HEK293 (cell line): ENCODE results near the gene PDE4D.

ENCODE experiments used
- CTCF ChIA-PET: fragments of 350-600 bp; formaldehyde crosslinking; extraction: SDS; loops from one replicate; lab custom pipeline; 2021; ENCODE audit warnings: antibody characterized with exemption; lab: Yijun Ruan, JAX
- POLR2A ChIA-PET: fragments of 300-600 bp; formaldehyde crosslinking; extraction: SDS; loops from one replicate; lab custom pipeline; 2020; ENCODE audit warnings: antibody characterized with exemption, inconsistent platforms; lab: Yijun Ruan, JAX
- H3K27ac ChIP-seq: fragments of 200-500 bp; sonication (Bioruptor generic); 2 replicates; pipeline ENCODE4 v1.5.1; 2014; ENCODE audit warnings: low read depth, low read length, control low read depth, inconsistent platforms; ENCODE audit errors: extremely low read depth
- H3K36me3 ChIP-seq, 2 experiments: fragments of 200-500 bp in 1 of 2; sonication (Bioruptor generic) in 1 of 2; 1 replicate in 1 of 2; 2 replicates in 1 of 2; pipeline ENCODE4 v1.5.1; 2014 to 2017; ENCODE audit warnings: inconsistent platforms in 2 of 2, low read length in 2 of 2; ENCODE audit not compliant: control insufficient read depth in 2 of 2, insufficient read depth in 1 of 2
- H3K4me1 ChIP-seq: fragments of 200-500 bp; sonication (Bioruptor generic); 2 replicates; pipeline ENCODE4 v1.5.1; 2014; ENCODE audit warnings: mild to moderate bottlenecking, low read length, inconsistent platforms; ENCODE audit not compliant: control insufficient read depth, insufficient read depth
- H3K4me3 ChIP-seq: 2 replicates; pipeline ENCODE4 v1.5.1; 2011; ENCODE audit warnings: low read depth, mild to moderate bottlenecking, control low read depth, low read length, moderate library complexity
- H3K9me3 ChIP-seq: fragments of 200-500 bp; sonication (Bioruptor generic); 2 replicates; pipeline ENCODE4 v1.5.1; 2014; ENCODE audit warnings: low read depth, low read length, inconsistent platforms; ENCODE audit not compliant: control insufficient read depth, insufficient read depth
- BCL6B ChIP-seq: fragments of 450-650 bp; formaldehyde crosslinking; IDR thresholded peaks from 2 replicates; pipeline ENCODE4 v1.5.1; 2017; ENCODE audit warnings: missing biosample characterization, missing genetic modification characterization
- HOXC10 ChIP-seq: sonication (generic); formaldehyde crosslinking; IDR thresholded peaks from 2 replicates; pipeline ENCODE4 v1.8.1; 2023; ENCODE audit warnings: mild to moderate bottlenecking, missing genetic modification reagents
- ZBTB17 ChIP-seq: fragments of 450-650 bp; formaldehyde crosslinking; IDR thresholded peaks from 2 replicates; pipeline ENCODE4 v1.5.1; 2016; ENCODE audit warnings: missing biosample characterization, missing genetic modification characterization
- ZFHX2 ChIP-seq: fragments of 450-650 bp; formaldehyde crosslinking; conservative IDR thresholded peaks from 2 replicates; pipeline ENCODE4 v1.5.1; 2016; ENCODE audit warnings: missing biosample characterization, missing genetic modification characterization
- ZNF311 ChIP-seq: fragments of 450-650 bp; formaldehyde crosslinking; IDR thresholded peaks from 2 replicates; pipeline ENCODE4 v1.5.1; 2017; ENCODE audit warnings: missing biosample characterization, missing genetic modification characterization, borderline replicate concordance
- ZNF354C ChIP-seq: fragments of 450-650 bp; formaldehyde crosslinking; IDR thresholded peaks from 2 replicates; pipeline ENCODE4 v1.5.1; 2016; ENCODE audit warnings: missing biosample characterization, missing genetic modification characterization, low read depth, borderline replicate concordance
- ZNF394 ChIP-seq: fragments of 450-650 bp; formaldehyde crosslinking; IDR thresholded peaks from 2 replicates; pipeline ENCODE4 v1.5.1; 2016; ENCODE audit warnings: missing biosample characterization, missing genetic modification characterization, mild to moderate bottlenecking, moderate library complexity, borderline replicate concordance
- ZNF426 ChIP-seq: fragments of 450-650 bp; formaldehyde crosslinking; IDR thresholded peaks from 2 replicates; pipeline ENCODE4 v1.5.1; 2017; ENCODE audit warnings: missing biosample characterization, missing genetic modification characterization, mild to moderate bottlenecking, inconsistent platforms, moderate library complexity
- ZNF518A ChIP-seq: fragments of 450-650 bp; formaldehyde crosslinking; conservative IDR thresholded peaks from 2 replicates; pipeline ENCODE4 v1.5.1; 2016; ENCODE audit warnings: low read depth, missing biosample characterization, missing genetic modification characterization
- ZNF555 ChIP-seq: fragments of 450-650 bp; formaldehyde crosslinking; conservative IDR thresholded peaks from 2 replicates; pipeline ENCODE4 v1.5.1; 2017; ENCODE audit warnings: missing biosample characterization, mild to moderate bottlenecking, missing genetic modification characterization, inconsistent platforms
- ZNF776 ChIP-seq: fragments of 450-650 bp; formaldehyde crosslinking; IDR thresholded peaks from 2 replicates; pipeline ENCODE4 v1.5.0; 2017; ENCODE audit warnings: missing biosample characterization, missing genetic modification characterization, borderline replicate concordance
- TF ChIP-seq, protein P1 (sequence below): fragments of 450-650 bp; formaldehyde crosslinking; IDR thresholded peaks from 2 replicates; pipeline ENCODE4 v1.5.1; 2016; ENCODE audit warnings: missing biosample characterization, missing genetic modification characterization

PDE4D gene

DNA sequence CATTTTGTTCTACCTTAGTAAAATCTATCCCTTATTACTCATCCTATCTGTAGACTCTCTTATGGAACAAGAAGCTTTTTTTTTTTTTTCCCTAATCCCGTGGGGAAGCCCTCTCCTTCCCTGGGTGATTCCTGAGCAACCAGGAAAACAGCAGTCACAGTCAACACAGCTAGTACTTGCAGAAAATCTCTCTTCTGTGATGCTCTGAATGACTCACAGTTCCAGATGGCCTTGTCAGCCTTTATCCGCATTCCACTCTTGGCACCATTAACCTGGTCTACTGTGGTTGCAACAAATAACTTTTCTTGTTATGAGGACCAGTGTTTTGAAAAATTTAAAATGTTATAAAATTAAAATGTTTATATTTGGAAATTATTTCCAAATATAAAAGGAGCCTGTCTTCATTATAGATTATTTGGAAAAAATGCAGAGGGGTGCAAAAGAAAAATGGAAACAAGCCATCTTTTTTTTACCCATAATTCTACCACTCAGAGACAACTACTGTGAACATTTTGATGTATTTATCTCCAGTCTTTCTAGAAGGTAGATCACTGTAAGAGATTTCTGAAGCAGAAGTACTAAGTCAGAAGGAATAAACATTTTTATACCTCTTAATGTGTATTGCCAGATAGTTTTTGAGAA, 824.0 kb downstream of the PDE4D start:
- ChIA-PET CTCF (no interaction called here), POLR2A (no interaction called here)
- H3K4me1 ChIP-seq, result no peaks in the 10 kb centered on the region
- no peak for TF ChIP-seq HOXC10 (CRISPR knock-in tag)
- TF ChIP-seq ZBTB17 (tag by site-specific recombination), result peak; percentile 60
- H3K27ac ChIP-seq, result no peak overlapping the region
- no peak overlapping the region for H3K4me3 ChIP-seq
- H3K9me3 ChIP-seq, result no peaks in the 10 kb centered on the region
- no peaks in the 10 kb centered on the region for H3K36me3 ChIP-seq

DNA sequence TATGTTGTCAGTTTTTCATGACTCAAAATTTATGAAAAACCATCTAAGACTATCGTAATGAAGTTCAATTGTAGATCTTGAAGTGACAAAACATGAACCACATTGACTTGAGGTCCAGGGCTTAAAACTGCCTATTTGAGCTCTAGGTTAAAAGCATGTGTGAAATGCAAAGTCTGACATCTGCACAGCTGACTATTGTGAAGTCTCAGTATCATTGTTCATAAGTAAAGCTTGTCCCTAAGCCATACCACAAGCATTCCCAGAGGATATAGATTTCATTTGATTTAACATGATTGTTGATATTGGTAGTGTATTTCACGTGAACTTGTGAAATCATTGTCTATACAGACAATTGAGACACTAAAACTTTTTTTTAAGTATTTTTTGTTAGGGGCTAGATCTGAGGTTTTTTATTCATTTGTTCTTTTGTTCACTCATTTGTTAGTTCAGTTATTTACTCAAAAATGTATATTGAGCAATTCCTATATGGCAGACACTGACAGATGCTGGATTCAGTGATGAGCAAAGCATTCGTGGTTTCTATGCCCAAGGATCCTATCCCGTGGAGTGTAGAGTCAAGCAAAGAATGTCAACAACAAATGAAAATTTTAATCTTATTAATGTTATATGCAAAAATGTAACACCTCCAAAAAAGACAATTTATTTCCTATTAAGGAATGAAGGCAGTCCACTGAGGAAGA, 825.4 kb downstream of the PDE4D start:
- ChIA-PET CTCF (interaction anchor here (0.6 kb wide), 1 partner anchor 381 kb away, joined by 4 read pairs; no protein-coding TSS in a partner anchor), POLR2A (no interaction called here)
- H3K4me3 ChIP-seq, result no peak overlapping the region
- H3K9me3 ChIP-seq, result no peaks in the 10 kb centered on the region
- H3K36me3 ChIP-seq, result no peaks in the 10 kb centered on the region
- no peak overlapping the region for H3K27ac ChIP-seq
- no peak for TF ChIP-seq BCL6B
- TF ChIP-seq ZNF776 (tag by site-specific recombination), result no peak
- H3K4me1 ChIP-seq, result peaks cover 5% of the 10 kb centered on the region; the same call in 1 of the 2 replicates

DNA sequence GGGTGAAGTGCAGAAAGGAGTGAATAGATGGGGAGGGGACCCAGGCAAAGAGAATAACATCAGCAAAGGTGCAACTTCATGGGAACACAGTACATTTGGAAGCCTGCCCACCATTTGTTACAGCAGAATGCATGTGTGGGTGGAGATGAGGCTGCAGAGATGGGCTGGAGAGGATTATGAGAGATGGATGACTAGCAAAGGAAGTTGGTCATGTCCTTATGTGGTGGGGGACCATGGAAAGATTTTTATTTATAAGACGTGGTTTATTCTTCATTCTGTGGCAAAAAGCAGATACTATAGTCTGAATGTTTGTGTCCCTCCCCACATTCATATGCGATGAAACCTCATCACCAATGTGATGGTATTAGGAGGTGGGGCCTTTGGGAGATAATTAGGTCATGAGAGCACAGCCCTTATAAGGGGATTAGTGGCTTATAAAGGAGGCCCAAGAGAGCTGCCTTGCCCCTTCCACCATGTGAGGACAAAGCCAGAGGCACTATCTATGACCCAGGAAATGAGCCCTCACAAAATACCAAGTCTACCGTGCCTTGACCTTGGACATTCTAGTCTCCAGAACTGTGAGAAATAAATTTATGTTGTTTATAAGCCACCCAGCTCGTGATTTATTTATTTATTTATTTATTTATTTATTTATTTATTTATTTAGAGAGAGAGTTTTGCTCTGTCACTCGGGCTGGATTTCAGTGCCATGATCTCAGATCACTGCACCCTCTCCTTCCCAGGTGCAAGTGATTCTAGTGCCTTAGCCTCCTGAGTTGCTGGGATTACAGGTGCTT, 827.0 kb downstream of the PDE4D start:
- POLR2A ChIA-PET, result no interaction called here
- no peak overlapping the region for H3K4me3 ChIP-seq
- TF ChIP-seq ZNF394 (tag by site-specific recombination), result peak; percentile 60; the same call in 1 of the 2 replicates
- TF ChIP-seq ZNF555, result peak; percentile 26
- TF ChIP-seq ZNF518A (tag by site-specific recombination), result peak; percentile 53; the same call in 1 of the 2 replicates
- peak; percentile 54; the same call in 1 of the 2 replicates for TF ChIP-seq ZBTB17 (tag by site-specific recombination)
- peak; percentile 35 for TF ChIP-seq ZNF426 (tag by site-specific recombination)
- TF ChIP-seq ZNF354C (tag by site-specific recombination), result 0 out of 2 replicates have a peak, but pooled peaks have one; percentile 64
- peak; percentile 60 for TF ChIP-seq ZFHX2
- TF ChIP-seq ZNF311, result no peak
- TF ChIP-seq, protein P1, sequence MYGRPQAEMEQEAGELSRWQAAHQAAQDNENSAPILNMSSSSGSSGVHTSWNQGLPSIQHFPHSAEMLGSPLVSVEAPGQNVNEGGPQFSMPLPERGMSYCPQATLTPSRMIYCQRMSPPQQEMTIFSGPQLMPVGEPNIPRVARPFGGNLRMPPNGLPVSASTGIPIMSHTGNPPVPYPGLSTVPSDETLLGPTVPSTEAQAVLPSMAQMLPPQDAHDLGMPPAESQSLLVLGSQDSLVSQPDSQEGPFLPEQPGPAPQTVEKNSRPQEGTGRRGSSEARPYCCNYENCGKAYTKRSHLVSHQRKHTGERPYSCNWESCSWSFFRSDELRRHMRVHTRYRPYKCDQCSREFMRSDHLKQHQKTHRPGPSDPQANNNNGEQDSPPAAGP (tag by site-specific recombination), result no peak
- TF ChIP-seq, all 188 proteins: peak for 7
- Histone ChIP-seq H3K36me3 (no peaks in the 10 kb centered on the region), H3K4me1 (peaks cover 15% of the 10 kb centered on the region; the same call in 1 of the 2 replicates), H3K27ac (no peak overlapping the region), H3K9me3 (no peaks in the 10 kb centered on the region)
- CTCF ChIA-PET, result no interaction called here
